ENCODE data around the gene ARVCF.

Gene ARVCF, protein sequence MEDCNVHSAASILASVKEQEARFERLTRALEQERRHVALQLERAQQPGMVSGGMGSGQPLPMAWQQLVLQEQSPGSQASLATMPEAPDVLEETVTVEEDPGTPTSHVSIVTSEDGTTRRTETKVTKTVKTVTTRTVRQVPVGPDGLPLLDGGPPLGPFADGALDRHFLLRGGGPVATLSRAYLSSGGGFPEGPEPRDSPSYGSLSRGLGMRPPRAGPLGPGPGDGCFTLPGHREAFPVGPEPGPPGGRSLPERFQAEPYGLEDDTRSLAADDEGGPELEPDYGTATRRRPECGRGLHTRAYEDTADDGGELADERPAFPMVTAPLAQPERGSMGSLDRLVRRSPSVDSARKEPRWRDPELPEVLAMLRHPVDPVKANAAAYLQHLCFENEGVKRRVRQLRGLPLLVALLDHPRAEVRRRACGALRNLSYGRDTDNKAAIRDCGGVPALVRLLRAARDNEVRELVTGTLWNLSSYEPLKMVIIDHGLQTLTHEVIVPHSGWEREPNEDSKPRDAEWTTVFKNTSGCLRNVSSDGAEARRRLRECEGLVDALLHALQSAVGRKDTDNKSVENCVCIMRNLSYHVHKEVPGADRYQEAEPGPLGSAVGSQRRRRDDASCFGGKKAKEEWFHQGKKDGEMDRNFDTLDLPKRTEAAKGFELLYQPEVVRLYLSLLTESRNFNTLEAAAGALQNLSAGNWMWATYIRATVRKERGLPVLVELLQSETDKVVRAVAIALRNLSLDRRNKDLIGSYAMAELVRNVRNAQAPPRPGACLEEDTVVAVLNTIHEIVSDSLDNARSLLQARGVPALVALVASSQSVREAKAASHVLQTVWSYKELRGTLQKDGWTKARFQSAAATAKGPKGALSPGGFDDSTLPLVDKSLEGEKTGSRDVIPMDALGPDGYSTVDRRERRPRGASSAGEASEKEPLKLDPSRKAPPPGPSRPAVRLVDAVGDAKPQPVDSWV

DNA sequence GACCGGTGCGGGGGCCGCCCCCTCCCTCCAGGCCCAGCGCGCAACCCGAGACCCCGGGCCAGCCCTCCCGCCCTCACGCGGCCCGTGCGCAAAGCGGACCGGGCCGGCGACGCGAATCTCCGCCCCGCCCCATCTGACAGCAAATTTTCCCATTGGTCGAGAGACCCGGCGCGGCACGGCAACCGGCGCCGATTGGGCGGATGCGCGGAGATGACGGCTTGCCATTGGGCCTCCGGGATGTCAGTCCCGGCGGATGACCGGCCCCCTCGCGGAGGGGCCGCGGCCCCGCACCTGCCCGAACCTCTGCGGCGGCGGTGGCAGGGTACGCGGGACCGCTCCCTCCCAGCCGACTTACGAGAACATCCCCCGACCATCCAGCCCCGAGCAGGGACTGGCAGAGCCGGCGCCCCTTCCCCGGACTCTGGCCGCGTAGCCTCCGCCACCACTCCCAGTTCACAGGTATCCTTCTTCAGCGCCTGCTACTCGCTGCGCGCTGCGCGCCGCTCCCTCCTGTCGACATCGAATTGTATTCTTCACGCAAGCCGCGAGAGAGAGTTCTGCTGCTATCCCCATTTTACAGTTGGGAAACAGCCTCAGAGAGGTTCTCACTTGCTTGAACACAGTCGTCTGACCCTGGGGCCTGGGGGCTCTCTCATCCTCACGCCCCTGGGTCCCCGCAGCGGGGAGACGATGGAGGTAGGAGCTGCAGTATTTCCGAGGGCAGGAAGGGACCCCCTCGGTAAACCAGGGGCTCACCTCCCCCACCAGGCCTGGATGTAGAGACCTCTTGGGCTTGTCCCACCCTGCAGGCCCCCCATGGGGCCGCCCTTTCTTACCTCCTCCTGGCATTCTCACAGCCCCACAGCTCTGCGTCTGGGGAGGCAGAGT lies at the start of gene ARVCF:
ARVCF (minus strand) TSS at position 90 of the 888 bp plus-strand sequence. CDS start 26,029 bp downstream, outside the sequence.
- DNase-seq: peak; percentile 78 to 93

GRCh38 chr22:20065896-20066616 lies 49.4 kb upstream of the ARVCF start:
- DNase-seq: no peak

DNA sequence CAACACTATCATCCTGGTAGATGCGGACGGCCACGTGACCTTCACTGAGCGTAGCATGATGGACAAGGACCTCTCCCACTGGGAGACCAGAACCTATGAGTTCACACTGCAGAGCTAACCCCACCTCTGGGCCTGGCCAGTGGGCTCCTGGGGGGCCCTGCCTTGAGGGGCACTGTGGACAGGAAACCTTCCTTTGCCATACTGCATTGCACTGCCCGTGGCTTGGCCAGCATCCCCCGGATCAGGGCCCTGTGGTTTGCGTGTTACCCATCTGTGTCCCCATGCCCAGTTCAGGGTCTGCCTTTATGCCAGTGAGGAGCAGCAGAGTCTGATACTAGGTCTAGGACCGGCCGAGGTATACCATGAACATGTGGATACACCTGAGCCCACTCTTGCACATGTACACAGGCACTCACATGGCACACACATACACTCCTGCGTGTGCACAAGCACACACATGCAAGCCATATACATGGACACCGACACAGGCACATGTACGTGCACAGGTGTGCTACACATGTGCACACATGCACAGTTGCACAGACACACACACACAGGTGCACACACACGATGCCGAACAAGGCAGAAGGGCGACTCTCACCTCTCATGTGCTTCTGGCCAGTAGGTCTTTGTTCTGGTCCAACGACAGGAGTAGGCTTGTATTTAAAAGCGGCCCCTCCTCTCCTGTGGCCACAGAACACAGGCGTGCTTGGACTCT lies 48.1 kb upstream of the ARVCF start:
- DNase-seq: no peak

DNA sequence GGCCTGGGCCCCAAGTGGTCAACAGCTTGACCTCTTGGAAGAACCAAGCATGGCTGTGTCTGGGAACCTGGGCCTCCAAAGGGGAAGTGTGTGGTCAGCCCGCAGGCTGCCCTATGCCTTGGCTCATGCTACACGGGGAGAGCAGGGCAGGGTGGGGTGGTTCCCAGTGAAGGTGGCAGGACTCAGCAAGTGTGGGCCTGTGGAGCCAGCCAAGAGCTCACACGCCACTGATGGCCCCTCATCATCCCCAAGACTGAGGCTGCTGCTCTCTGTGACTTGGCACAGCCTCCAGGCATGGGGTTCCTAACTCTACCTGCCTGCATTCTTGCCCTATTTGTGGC lies 47.5 kb upstream of the ARVCF start:
- DNase-seq: no peak

DNA sequence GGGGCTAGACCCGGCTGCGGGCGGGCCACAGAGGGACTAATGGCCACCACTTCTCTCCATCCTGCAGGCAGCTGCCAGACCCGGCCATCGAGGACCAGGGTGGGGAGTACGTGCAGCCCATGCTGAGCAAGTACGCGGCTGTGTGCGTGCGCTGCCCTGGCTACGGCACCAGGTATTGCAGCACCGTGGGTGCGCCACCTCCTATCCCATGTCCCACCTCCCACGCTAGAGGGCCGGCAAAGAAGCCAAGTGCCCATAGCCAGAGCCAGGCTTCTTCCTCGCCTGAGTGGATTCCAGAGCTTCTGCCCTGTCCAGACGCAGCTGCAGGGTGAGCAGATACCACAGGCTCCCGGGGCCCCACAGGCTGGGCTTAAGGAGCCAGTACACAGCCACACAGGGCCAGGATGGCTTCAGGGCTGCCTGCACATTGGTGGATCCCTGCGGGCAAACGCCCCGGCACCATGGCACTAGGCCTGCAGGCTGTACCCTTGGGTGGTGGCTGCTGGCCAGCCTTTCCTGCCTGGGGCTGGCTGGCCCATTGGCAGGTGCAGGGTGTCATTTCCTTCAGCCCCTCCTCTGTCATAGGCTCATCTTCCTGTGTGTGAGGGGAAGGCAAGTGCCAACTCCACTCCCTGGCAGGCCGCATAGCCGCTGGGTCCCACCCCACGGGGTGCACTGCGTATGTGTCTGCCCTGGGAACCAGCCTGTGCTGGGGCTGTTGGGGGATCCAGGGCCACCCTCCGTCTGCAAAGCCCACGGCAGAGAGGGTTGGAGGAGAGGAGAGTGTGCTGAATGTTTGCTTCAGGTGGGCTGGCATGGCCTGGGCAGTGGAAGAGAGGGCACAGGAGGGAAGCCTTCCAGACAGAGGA lies 46.9 kb upstream of the ARVCF start:
- no peak for DNase-seq

- no peak for DNase-seq
Measured at GRCh38 chr22:20062766-20063083, 46.1 kb upstream of the ARVCF start.

DNA sequence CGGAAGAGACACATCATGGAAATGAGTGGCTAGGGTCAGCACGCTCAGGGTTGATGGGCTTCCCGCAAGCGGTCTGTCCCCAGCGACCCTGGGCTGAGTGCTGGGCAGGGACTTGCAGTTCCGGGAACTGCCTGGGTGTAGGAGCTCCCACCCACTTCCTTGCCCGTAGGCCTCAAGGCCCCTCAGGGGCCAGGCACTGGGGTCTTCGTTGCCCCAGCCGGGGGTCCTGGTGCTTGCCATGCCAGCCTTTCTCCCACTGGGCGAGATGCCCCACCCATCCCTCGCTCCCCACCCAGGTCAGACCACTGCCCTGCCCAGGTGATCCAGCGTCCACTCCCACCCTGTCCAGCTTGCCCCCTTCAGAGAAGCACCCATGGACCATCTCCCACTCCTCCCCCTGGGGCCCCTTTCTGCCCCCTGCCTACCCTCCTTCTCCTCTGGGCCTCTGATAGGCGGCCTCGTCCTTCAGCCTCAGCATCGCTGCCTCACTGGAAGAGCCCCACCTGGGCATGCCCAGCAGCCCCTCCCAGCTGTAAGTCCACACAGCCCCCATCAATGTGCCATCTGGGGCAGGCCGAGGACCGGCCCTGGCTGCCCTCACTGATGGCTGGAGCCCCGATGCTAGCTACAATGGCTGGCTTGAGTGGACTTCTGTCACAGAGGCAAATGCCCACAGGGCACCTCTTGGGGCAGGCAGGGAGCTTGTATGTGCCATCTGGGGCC lies 45.6 kb upstream of the ARVCF start:
- no peak for DNase-seq

GRCh38 chr22:20061481-20061861 lies 44.8 kb upstream of the ARVCF start:
- no peak for DNase-seq

- no peak for DNase-seq
Measured at GRCh38 chr22:20060700-20061480, 44.3 kb upstream of the ARVCF start.

- DNase-seq: no peak
Measured at GRCh38 chr22:20058989-20059770, 42.6 kb upstream of the ARVCF start.

DNA sequence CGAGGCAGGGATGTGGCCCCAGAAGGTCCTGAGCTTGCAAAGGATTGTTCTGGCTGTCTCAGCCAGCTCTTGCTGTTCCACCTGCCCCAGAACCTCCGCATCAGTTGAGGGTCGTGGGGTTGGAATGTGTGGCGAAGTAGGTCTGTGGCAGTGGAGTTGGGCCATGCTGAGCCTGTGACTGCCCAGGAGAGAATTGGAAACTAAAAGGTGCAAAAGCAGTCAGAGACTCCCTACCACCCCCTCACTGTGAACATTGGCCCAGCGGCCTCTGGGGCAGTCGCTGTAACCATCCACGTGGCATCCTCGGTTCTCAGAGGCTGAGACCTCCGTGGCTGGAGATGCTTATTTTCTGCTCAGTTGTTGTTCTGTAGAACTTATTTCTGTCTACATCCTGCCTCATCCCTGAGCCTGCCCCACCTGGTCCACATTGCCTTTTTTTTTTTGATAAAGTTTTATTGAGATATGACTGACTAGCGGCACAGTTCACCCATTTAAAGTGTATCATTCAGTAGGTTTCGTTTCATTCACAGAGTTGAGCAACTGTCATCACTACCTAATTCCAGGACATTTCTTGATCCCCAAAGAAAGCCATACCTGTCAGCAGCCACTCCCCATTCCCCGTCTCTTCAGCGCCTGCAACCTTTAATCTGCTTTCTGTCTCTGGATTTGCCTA lies 41.1 kb upstream of the ARVCF start:
- no peak for DNase-seq

- DNase-seq: no peak
Measured at GRCh38 chr22:20056696-20057386, 40.2 kb upstream of the ARVCF start.

DNA sequence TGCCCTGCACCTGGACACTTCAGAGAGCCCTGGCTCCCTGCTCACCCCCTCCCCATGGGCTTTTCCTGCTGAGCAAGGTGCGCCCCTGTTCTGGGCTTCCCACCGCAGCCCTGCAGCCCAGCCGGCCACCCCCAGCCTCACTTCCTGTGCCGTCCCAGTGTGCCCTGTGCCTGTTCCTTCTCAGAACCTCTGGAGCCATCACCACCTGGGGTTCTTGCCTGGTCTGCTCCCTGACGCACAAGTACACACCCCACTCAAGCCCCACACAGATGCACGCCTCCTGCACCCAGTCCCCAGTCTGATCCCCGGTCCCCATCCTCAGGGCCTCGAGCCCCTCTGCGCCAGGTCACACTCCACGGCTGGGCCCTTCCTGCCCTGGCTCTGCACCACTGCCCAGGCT lies 39.5 kb upstream of the ARVCF start:
- no peak for DNase-seq

DNA sequence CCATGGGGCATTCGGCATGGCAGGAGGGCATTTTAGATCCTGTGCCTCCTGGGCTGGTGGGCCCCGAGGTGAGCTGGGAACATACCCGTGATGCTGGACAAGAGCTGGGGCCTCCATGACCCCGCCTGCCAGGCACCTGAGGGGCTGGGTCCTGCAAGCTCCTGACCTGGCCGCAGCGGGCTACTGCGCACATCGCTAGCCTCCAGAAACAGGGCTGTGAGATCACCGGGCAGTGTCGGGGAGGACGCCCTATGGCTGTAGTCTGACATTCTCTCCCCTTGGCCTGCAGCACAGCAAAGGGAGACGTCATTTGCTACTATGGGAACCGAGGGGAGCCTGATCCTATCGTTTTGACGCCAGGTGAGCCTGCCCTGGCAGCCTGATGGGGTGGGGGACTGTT lies 39.0 kb upstream of the ARVCF start:
- no peak for DNase-seq

DNA sequence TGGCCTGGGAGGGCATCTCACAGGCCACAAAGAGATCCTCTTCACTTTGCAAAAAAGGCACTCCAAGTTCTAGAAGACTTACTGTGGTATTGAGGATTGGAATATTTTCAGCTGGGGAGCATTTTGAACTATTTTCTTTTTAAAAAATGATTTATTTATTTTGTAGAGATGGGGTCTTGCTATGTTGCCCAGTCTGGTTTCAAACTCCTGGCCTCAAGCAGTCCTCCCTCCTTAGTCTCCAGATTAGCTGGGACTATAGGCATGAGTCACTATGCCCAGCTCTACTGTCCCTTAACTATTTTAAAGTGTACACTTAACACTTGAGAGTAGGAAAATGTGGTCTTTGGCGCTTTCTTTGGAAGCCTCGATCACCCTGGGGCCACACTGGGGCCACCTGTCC lies 38.5 kb upstream of the ARVCF start:
- DNase-seq: no peak

GRCh38 chr22:20054485-20054884 lies 37.9 kb upstream of the ARVCF start:
- DNase-seq: no peak

DNA sequence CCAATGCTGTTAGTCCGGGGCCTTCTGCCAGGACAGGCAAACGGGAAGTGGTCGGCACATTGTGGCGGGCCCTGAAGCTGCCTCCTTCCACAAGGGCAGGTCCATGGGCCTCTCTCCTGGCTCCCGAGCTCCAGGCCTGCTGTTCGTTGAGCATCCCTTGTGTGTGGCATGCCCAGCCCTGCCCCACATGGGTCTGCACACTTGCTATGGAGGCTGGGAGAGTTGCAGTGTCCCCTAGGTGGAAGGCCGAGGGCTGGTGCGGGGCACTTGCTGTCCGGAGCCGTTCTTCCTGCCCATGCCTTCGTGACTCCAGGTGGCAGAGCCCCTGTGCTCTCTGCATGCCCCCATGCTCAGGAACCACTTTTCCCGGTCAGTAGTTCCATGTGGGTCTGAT lies 37.4 kb upstream of the ARVCF start:
- no peak for DNase-seq
